Astrocyte of the spinal cord (primary cell): ENCODE results near the gene PPAT.
A peak's percentile ranks its signal among the peaks of the same experiment; 100 is the strongest.

ENCODE experiments used
- DNase-seq: peaks from one replicate; pipeline ENCODE4 v3.0.0; 2011; ENCODE audit warnings: low read depth, low spot score
- H3K4me3 ChIP-seq: 2 replicates; pipeline ENCODE4 v1.5.1; 2011; ENCODE audit warnings: low read depth, mild to moderate bottlenecking, low read length, moderate library complexity
- in situ Hi-C: cut with HindIII; loops from 2 replicates; pipeline ENCODE4 v1.10.0; 2017; ENCODE audit warnings: low sequenced_read_pairs
- TF ChIP-seq, protein P1 (sequence below): IDR thresholded peaks from 2 replicates; pipeline ENCODE4 v1.5.1; 2012; ENCODE audit warnings: low read depth, mild to moderate bottlenecking, low read length, inconsistent platforms

Gene PPAT

DNA sequence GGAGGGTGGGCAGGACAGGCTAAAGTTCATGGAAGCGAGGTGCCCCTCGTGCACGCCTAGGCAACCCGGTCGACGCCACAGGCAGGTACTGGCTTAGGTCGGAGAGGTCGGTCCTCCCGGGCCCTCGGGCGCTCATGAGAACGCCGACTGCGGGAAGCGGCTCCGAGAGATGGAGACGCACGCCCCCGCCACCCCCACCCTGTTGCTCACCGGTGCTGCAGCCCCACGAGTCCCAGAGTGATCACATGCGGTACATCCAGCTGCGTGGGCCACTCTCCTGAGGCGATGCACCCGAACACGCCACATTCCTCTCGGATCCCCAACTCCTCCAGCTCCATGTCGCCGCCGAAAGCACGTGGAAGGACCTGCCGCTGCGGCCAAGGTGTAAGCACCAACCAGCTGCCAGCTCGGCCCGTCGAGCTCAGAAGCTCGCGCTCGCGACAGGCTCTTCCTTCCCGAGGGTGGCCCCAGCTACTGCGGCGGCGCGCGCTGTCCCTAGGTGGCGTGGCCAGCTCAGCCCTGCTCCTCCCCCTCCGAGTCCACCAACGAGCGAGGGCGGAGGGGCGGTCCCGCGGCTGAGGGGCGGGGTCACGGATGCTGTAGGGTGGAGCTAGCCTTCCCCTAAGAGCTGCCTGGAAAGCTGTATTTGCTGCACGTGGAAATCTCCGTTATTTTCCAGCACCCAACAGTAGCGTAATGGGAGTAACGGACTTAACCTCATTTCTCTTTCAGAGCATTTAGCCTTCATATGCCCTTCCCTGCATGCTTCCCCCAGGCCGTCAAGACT is at the start of gene PPAT:
Gene PPAT (minus strand): TSS at position 476 of the 787 bp plus-strand sequence. CDS start 138 bp downstream, at position 338.
- TF ChIP-seq, protein P1, sequence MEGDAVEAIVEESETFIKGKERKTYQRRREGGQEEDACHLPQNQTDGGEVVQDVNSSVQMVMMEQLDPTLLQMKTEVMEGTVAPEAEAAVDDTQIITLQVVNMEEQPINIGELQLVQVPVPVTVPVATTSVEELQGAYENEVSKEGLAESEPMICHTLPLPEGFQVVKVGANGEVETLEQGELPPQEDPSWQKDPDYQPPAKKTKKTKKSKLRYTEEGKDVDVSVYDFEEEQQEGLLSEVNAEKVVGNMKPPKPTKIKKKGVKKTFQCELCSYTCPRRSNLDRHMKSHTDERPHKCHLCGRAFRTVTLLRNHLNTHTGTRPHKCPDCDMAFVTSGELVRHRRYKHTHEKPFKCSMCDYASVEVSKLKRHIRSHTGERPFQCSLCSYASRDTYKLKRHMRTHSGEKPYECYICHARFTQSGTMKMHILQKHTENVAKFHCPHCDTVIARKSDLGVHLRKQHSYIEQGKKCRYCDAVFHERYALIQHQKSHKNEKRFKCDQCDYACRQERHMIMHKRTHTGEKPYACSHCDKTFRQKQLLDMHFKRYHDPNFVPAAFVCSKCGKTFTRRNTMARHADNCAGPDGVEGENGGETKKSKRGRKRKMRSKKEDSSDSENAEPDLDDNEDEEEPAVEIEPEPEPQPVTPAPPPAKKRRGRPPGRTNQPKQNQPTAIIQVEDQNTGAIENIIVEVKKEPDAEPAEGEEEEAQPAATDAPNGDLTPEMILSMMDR, result peak; percentile 10
- in situ Hi-C loops, result no loop called here
- DNase-seq, result peak; percentile 99

GRCh38 chr4:56480691-56481090 is 45.3 kb upstream of the PPAT start:
- TF ChIP-seq, protein P1, result no peak
- in situ Hi-C loops, result no loop called here
- no peak for DNase-seq
- no peak overlapping the region for H3K4me3 ChIP-seq

More for the DNA sequence above, at the start of gene PPAT:
- H3K4me3 ChIP-seq, result peak within 1 kb of the TSS; percentile 82

DNA sequence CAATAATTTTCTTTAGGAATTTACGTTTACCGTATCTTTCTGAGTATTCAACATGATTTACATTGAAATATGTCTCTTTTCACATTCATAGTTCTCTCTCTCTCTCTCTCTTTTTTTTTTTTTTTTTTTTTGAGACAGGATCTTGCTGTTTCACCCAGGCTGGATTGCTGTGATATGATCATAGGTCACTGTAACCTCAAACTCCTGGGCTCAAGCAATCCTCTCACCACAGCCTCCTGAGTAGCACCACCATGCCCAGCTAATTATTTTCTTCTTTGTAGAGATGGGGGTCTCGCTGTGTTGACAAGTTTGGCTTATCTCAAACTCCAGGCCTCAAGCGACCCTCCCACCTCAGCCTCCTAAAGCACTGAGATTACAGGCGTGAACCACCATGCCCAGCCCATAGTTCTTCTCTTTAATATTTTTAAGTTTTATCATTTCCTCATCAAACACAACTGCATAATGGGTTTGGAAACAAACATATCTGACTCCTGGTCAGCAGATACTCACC is 41.8 kb upstream of the PPAT start:
- H3K4me3 ChIP-seq, result no peak overlapping the region
- DNase-seq, result no peak
- TF ChIP-seq, protein P1, result no peak
- in situ Hi-C loops, result no loop called here

- DNase-seq, result no peak
- TF ChIP-seq, protein P1, result no peak
- in situ Hi-C loops, result no loop called here
- no peak overlapping the region for H3K4me3 ChIP-seq
These were observed 40.5 kb upstream of the PPAT start for GRCh38 chr4:56475917-56476316.

DNA sequence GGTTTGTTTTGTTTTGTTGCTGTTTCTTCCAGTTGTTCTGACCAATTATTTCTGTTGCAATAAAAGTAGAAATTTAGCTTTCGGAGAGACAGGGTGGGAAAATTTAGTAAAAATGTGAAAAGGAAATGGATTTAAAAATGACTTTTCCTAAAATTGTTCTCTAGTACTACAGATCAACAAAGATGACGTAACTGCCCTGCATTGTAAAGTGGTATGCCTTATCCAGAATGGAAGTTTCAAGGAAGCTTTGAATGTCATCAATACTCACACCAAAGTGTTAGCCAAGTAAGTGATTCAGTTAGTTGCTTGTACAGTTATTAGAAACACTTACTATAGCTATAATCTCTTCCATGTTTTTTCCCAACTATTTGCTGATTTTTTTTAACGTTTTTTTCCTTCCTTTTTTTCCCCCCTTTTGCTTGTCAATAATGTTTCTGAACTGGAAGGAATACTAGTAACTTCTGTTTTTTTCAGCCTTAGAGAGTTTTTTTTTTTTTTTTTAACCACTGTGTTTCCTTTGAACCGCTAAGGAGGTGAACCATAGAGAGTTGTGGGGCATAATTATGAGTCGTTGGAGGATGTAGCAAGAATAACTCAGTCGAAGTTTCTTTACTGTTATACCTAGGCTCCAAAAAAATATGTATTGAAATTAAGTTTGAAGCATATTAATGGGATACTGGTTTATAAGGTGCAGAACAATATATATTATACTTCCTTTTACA is 34.2 kb upstream of the PPAT start:
- in situ Hi-C loops, result no loop called here
- DNase-seq, result no peak
- TF ChIP-seq, protein P1, result no peak
- H3K4me3 ChIP-seq, result no peak overlapping the region

DNA sequence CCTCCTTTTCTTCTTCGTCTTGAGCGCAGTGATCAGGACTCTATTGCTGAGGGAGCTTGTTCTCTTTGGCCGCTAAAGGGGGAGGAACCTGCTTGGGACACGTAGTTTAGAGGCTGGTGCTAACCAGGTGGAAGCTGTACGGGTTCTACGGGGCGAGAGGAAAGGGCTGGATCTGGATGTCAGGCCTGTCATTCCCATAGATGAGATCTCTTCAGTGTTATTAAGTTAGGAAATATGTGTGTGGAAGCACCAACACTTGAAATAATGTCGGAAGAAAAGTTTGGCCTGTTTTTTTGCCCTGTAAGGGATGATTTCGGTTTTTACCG is 32.6 kb upstream of the PPAT start:
- no peak for DNase-seq
- peak overlapping the region; percentile 61 for H3K4me3 ChIP-seq
- TF ChIP-seq, protein P1, result no peak

More for the DNA sequence above, 32.6 kb upstream of the PPAT start:
- in situ Hi-C loops, result no loop called here
